Osteocyte (in vitro differentiated cells): Measurements from ENCODE around the gene OSBPL3. TPM values are rescaled to one million over a fixed set of nuclear protein-coding genes. Genes with fewer than 3 reads are reported as not detected.
"Not testable (repeated sequence)": the region's sequence is repeated elsewhere in the genome, so short reads cannot be mapped to it uniquely, and the experiment has no call there.

Experiments used
- DNase-seq: peaks from one replicate; pipeline ENCODE4 v3.0.0; 2021; ENCODE audit warnings: mixed read lengths; ENCODE audit not compliant: unreplicated experiment; ENCODE audit errors: extremely low spot score
- H3K27ac Mint-ChIP-seq: one replicate; pipeline ENCODE4 v1.8.0; 2021; ENCODE audit warnings: mild to moderate bottlenecking, mixed read lengths; ENCODE audit not compliant: unreplicated experiment
- H3K27me3 Mint-ChIP-seq: one replicate; pipeline ENCODE4 v1.8.0; 2021; ENCODE audit warnings: mixed read lengths; ENCODE audit not compliant: unreplicated experiment
- H3K36me3 Mint-ChIP-seq: one replicate; pipeline ENCODE4 v1.8.0; 2021; ENCODE audit warnings: mixed read lengths; ENCODE audit not compliant: unreplicated experiment
- H3K4me1 Mint-ChIP-seq: one replicate; pipeline ENCODE4 v1.8.0; 2021; ENCODE audit warnings: mixed read lengths; ENCODE audit not compliant: unreplicated experiment
- H3K4me3 Mint-ChIP-seq: one replicate; pipeline ENCODE4 v1.8.0; 2021; ENCODE audit warnings: mild to moderate bottlenecking, moderate library complexity, mixed read lengths; ENCODE audit not compliant: unreplicated experiment
- H3K9me3 Mint-ChIP-seq: one replicate; pipeline ENCODE4 v1.8.0; 2021; ENCODE audit warnings: mixed read lengths; ENCODE audit not compliant: unreplicated experiment
- total RNA-seq: library from RNA; stranded (reverse); gene quantifications from 2 replicates; pipeline ENCODE4 v1.2.1, GENCODE V29; 2021
- TF ChIP-seq, protein P1 (sequence below): fragments of 200-600 bp; sonication (generic); IDR thresholded peaks from 2 replicates; pipeline ENCODE4 v1.5.0; 2021; ENCODE audit warnings: antibody characterized with exemption, mild to moderate bottlenecking, moderate library complexity

Gene OSBPL3
- total RNA-seq, 1 donor from 2014 or later: 8.0 TPM

DNA sequence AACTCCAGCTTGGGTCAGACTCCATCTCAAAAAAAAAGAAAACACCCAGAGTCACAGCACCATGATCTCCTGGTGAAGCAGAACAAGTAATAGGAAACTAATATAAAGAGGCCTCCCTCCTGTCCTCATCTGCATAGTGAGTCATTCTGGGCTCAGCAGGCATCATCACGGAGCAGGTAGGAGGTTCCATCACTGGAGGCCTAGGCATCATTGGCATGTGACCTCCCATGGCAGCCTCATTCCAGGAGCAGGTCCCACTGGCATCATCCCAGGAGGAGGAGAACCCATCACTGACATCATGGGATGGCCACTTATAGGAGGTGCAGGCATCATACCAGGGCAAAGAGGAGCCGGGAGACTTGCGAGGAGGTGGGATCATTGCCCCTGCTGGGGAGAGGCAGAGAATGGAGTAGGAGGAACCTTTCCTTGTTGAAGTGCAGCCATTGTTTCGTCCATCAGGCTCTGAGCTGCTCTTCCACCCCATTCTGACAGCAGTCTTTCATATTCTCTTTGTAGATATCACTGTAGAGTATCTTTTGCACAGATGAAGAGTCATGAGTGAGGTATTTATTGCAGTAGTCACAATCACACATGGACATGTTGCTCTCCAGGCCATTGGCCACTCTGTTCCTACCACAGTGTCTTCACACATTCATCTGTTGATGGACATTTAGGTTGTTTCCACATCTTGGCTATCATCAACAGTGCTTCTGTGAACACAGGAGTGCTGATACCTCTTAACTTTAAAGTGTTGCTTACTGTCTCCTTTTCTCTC lies 73.8 kb downstream of the OSBPL3 start:
- no peaks in the 10 kb centered on the region for H3K9me3 Mint-ChIP-seq
- TF ChIP-seq, protein P1, sequence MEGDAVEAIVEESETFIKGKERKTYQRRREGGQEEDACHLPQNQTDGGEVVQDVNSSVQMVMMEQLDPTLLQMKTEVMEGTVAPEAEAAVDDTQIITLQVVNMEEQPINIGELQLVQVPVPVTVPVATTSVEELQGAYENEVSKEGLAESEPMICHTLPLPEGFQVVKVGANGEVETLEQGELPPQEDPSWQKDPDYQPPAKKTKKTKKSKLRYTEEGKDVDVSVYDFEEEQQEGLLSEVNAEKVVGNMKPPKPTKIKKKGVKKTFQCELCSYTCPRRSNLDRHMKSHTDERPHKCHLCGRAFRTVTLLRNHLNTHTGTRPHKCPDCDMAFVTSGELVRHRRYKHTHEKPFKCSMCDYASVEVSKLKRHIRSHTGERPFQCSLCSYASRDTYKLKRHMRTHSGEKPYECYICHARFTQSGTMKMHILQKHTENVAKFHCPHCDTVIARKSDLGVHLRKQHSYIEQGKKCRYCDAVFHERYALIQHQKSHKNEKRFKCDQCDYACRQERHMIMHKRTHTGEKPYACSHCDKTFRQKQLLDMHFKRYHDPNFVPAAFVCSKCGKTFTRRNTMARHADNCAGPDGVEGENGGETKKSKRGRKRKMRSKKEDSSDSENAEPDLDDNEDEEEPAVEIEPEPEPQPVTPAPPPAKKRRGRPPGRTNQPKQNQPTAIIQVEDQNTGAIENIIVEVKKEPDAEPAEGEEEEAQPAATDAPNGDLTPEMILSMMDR: no peak
- no peak overlapping the region for H3K4me3 Mint-ChIP-seq
- H3K27ac Mint-ChIP-seq: no peak overlapping the region
- H3K27me3 Mint-ChIP-seq: no peaks in the 10 kb centered on the region
- DNase-seq: no peak
- no peaks in the 10 kb centered on the region for H3K36me3 Mint-ChIP-seq
- H3K4me1 Mint-ChIP-seq: peaks cover 2% of the 10 kb centered on the region

DNA sequence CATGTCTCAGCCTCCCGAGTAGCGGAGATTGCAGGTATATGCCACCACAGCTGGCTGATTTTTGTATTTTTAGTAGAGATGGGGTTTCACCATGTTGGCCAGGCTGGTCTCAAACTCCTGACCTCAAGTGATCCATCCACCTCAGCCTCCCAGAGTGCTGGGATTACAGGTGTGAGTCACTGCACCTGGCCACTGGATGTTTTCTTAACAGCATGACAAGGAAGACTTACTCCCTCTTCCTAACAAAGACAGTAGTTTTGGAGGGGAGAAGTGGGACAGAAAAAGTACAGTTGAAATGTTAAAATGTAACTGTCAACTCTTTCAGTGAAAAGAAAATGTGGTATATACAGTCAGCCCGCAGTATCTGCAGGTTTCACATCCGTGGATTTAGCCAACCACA lies 76.0 kb downstream of the OSBPL3 start:
- H3K4me1 Mint-ChIP-seq, H3K36me3 Mint-ChIP-seq, H3K27ac Mint-ChIP-seq, H3K27me3 Mint-ChIP-seq, H3K9me3 Mint-ChIP-seq, H3K4me3 Mint-ChIP-seq, DNase-seq: not testable (repeated sequence)

DNA sequence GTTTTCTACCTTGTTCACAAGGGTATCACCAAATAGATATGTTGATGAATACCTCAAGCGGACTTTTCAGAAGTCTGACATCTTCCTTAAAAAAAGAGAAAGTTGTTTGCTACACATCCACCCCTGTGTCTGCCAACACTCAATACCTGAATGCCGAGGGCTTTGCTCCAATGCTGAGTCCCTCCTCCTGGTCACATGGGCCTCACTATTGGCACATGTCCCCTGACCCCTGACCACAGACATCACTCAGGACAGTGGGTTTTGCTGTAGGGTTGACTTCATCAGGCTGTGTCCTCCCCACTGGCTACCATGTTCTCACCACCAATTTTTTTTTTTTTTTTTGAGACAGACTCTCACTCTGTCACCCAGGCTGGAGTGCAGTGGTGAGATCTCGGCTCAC lies 76.4 kb downstream of the OSBPL3 start:
- no peaks in the 10 kb centered on the region for H3K9me3 Mint-ChIP-seq
- H3K36me3 Mint-ChIP-seq: no peaks in the 10 kb centered on the region
- TF ChIP-seq, protein P1: no peak
- no peak overlapping the region for H3K27ac Mint-ChIP-seq
- no peaks in the 10 kb centered on the region for H3K4me1 Mint-ChIP-seq
- no peak for DNase-seq
- no peak overlapping the region for H3K4me3 Mint-ChIP-seq
- H3K27me3 Mint-ChIP-seq: no peaks in the 10 kb centered on the region

DNA sequence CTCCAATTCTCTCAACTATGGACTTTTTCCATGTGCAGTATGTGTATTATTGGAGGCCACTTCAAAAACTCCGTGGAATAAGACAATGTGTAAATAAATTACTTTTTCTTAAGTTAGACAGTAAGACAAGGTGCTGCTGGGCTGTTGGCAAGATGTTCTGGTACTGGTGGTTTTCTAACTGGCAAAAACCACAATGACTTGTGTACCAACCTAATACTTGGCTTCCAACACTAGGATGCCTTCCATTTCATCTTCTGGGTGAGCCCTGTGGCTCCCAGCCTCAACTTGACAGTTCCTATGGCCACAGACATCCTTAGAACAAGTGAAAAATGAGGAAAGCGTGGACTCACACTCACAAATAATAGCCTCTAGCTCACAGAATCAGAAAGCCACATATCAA lies 77.0 kb downstream of the OSBPL3 start:
- no peaks in the 10 kb centered on the region for H3K36me3 Mint-ChIP-seq
- no peaks in the 10 kb centered on the region for H3K4me1 Mint-ChIP-seq
- no peak for DNase-seq
- no peak overlapping the region for H3K4me3 Mint-ChIP-seq
- H3K27me3 Mint-ChIP-seq: no peaks in the 10 kb centered on the region
- H3K27ac Mint-ChIP-seq: no peak overlapping the region
- no peaks in the 10 kb centered on the region for H3K9me3 Mint-ChIP-seq
- TF ChIP-seq, protein P1: no peak

DNA sequence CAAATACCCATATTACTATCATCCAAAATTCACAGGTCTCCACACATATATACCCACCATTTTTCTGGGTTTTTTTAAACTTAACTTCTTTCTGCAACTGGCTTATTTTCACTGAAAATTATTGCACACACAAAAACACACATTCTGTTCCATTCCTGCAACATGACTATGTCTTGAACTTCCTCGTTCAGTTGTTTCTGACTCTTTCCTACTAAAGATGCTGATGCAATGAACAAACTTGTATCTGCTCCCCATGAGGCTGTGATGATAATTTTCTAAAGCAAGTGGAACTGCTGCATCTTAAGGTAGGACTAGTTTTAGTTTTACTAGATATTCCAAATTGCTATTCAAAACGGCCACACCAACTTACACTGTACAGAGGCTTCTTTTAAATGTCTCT lies 77.7 kb downstream of the OSBPL3 start:
- no peaks in the 10 kb centered on the region for H3K9me3 Mint-ChIP-seq
- H3K4me1 Mint-ChIP-seq: no peaks in the 10 kb centered on the region
- H3K27me3 Mint-ChIP-seq: no peaks in the 10 kb centered on the region
- no peak for DNase-seq
- TF ChIP-seq, protein P1: no peak
- no peak overlapping the region for H3K27ac Mint-ChIP-seq
- no peak overlapping the region for H3K4me3 Mint-ChIP-seq
- no peaks in the 10 kb centered on the region for H3K36me3 Mint-ChIP-seq
